Body of pancreas (tissue), 4 donors: ENCODE data around the gene RADX.

Source experiments
- POLR2A ChIP-seq, 3 donors: fragments of 450-650 bp; IDR thresholded peaks; one replicate each; pipeline ENCODE4 v1.6.1; 2016; ENCODE audit warnings: antibody characterized with exemption in 3 of 3, mild to moderate bottlenecking in 2 of 3
- TF ChIP-seq, protein P1 (sequence below), 7 experiments: fragments of 450-650 bp in 4 of 7; fragments of 200-600 bp in 3 of 7; sonication (generic) in 3 of 7; IDR thresholded peaks; one replicate each; pipeline ENCODE4 v1.5.1; 2016 to 2019; ENCODE audit warnings: antibody characterized with exemption in 7 of 7

DNA sequence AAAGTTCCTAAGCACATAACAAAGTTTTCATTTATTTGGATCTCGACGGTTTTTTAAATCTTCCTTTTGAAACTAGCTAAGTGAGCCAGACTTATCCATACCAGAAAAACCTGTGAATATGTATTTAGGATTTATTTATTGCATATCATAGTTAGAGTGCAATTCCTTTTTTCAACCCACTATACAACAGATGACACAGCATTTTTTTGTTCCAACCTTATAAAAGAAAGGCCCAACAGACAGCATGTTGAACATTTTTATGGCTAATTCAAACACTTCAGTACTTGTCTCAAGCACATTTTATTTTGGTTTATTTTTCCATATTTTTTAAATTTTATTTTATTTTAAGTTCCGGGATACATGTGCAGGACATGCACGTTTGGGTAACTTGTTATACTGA lies 99.6 kb downstream of the RADX start:
- TF ChIP-seq, protein P1, sequence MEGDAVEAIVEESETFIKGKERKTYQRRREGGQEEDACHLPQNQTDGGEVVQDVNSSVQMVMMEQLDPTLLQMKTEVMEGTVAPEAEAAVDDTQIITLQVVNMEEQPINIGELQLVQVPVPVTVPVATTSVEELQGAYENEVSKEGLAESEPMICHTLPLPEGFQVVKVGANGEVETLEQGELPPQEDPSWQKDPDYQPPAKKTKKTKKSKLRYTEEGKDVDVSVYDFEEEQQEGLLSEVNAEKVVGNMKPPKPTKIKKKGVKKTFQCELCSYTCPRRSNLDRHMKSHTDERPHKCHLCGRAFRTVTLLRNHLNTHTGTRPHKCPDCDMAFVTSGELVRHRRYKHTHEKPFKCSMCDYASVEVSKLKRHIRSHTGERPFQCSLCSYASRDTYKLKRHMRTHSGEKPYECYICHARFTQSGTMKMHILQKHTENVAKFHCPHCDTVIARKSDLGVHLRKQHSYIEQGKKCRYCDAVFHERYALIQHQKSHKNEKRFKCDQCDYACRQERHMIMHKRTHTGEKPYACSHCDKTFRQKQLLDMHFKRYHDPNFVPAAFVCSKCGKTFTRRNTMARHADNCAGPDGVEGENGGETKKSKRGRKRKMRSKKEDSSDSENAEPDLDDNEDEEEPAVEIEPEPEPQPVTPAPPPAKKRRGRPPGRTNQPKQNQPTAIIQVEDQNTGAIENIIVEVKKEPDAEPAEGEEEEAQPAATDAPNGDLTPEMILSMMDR (IDR thresholded peaks at IDR 0.05): no peak
- no peak for TF ChIP-seq POLR2A (IDR thresholded peaks at IDR 0.05)
